Measurements from ENCODE around the gene FUT7.

DNA sequence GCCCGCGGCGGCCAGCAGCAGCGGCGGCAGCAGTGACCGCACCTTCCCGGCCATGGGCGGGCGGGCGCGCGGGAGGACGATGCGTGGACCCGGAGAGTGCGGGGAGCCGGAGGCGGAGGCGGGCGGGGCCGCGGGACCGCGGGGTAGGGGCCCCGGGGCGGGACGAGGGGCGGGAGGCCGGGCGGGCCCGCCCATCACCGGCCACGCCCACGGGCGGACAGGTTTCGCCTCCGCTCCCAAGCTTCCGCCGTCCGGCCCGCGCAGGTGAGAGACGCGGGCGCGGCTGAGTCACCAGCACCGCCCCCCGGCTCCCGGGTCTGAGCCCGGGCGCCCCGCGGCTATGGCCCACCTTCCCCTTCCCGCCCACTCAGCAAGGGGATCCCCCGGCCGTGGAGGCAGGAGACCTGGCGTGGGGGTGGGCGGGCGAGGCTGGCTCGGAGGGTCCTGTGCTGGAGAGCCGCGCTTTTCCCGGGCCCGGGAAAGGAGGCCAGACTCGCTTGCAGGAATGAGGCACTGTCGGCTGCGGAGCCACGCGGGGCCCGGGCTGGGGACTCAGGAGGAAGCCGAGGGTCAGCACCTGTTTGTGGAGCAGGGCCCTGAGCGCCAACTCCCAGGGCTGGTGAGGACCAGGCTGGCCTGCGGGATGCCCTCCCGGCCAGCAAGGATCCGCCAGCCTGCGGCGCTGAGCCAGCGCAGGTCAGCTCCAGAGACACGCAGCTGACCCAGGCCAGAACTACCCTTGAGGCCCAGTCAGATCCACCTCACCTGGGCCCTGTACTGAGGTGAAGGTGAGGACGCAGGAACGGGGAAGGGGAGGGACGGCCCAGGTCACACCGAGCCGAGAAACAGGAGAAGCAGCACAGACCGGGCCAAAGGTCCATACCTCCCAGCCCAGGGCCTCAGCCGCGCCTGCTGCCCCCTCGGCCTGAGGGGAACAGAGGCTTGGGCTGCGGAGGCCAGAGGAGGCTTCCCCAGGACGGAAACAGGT lies 22.4 kb upstream of the FUT7 start, which contains the start of gene ENTPD2:
- TF ChIP-seq POLR2AphosphoS5 (IDR thresholded peaks at IDR 0.05; ENCODE audit: borderline replicate concordance, low read depth, low read length) (no peak), EZH2 (IDR thresholded peaks at IDR 0.05) (no peak)
